NCI-H2107 treated with DMSO at 0.1 percent for 48 hours (cell line): ENCODE data around the gene MYEOV.

Source experiments
- DNase-seq: peaks from one replicate; lab custom pipeline; 2025; ENCODE audit not compliant: unreplicated experiment; lab: John Stamatoyannopoulos, UW

The MYEOV gene

GRCh38 chr11:69293819-69294505, at the start of gene MYEOV:
Gene MYEOV, plus strand, starts transcription at chr11:69294155. Its CDS starts 1,200 bp downstream, at chr11:69295355.
- no peak for DNase-seq

GRCh38 chr11:69244266-69244665, 49.7 kb upstream of the MYEOV start:
- DNase-seq = no peak

GRCh38 chr11:69245041-69245440, 48.9 kb upstream of the MYEOV start:
- no peak for DNase-seq

GRCh38 chr11:69245491-69246345, 48.2 kb upstream of the MYEOV start:
- DNase-seq = no peak

- no peak for DNase-seq
These were observed 44.4 kb upstream of the MYEOV start for GRCh38 chr11:69249311-69250185.

GRCh38 chr11:69250186-69251056, 43.5 kb upstream of the MYEOV start:
- no peak for DNase-seq

GRCh38 chr11:69251057-69251393, 42.9 kb upstream of the MYEOV start:
- no peak for DNase-seq

- DNase-seq = no peak
These were observed 42.1 kb upstream of the MYEOV start for GRCh38 chr11:69251639-69252489.

GRCh38 chr11:69252490-69252837, 41.5 kb upstream of the MYEOV start:
- no peak for DNase-seq

- no peak for DNase-seq
These were observed 40.9 kb upstream of the MYEOV start for GRCh38 chr11:69253028-69253427.

- no peak for DNase-seq
These were observed 36.8 kb upstream of the MYEOV start for GRCh38 chr11:69257134-69257533.

GRCh38 chr11:69257838-69258658, 35.9 kb upstream of the MYEOV start:
- no peak for DNase-seq

GRCh38 chr11:69259096-69259495, 34.9 kb upstream of the MYEOV start:
- DNase-seq = no peak

GRCh38 chr11:69260622-69261021, 33.3 kb upstream of the MYEOV start:
- DNase-seq = no peak

GRCh38 chr11:69261116-69261515, 32.8 kb upstream of the MYEOV start:
- DNase-seq = no peak

GRCh38 chr11:69262918-69263735, 30.8 kb upstream of the MYEOV start:
- no peak for DNase-seq

GRCh38 chr11:69263736-69264052, 30.3 kb upstream of the MYEOV start:
- DNase-seq = no peak

GRCh38 chr11:69264486-69264885, 29.5 kb upstream of the MYEOV start:
- no peak for DNase-seq
